ENCODE data around the gene AGBL4. TPM values are rescaled to one million over a fixed set of nuclear protein-coding genes. Genes with fewer than 3 reads are reported as not detected.

Gene AGBL4
- total RNA-seq, 1 donor, result 0.10 TPM

DNA sequence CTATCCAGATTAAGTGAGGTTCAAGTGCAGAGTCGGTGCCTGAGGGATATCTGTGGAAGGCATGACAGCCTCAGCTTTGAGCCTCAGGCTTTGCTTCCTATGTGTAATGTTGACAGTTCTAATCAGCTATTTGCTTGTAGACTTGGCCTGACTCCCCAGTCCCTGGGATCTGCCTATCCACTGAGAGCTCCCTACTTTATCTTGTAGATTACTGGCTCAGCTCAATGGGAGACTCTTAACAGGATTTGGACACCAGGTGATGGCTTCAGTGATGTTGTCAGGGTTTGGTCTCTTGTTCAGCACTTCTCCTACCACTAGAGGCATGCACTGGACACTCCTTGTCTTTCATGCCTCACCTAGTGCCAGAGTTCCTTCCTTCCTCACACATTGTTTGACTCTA, 1120.5 kb downstream of the AGBL4 start:
- Histone ChIP-seq H3K4me1 (ENCODE audit: insufficient read depth, low read length) (no peaks in the 10 kb centered on the region), H3K27me3 (ENCODE audit: insufficient read depth, low read length) (no peaks in the 10 kb centered on the region), H3K4me3 (ENCODE audit: low read length) (no peak overlapping the region), H3K9me3 (ENCODE audit: low read depth, low read length) (no peaks in the 10 kb centered on the region)

GRCh38 chr1:48898894-48899293, 1124.9 kb downstream of the AGBL4 start:
- no peaks in the 10 kb centered on the region for H3K9me3 ChIP-seq (ENCODE audit: low read depth, low read length)
- no peaks in the 10 kb centered on the region for H3K4me1 ChIP-seq (ENCODE audit: insufficient read depth, low read length)
- no peaks in the 10 kb centered on the region for H3K27me3 ChIP-seq (ENCODE audit: insufficient read depth, low read length)
- no peak overlapping the region for H3K4me3 ChIP-seq (ENCODE audit: low read length)

GRCh38 chr1:48889615-48890014, 1134.1 kb downstream of the AGBL4 start:
- Histone ChIP-seq H3K27me3 (ENCODE audit: insufficient read depth, low read length) (no peaks in the 10 kb centered on the region), H3K4me1 (ENCODE audit: insufficient read depth, low read length) (no peaks in the 10 kb centered on the region), H3K9me3 (ENCODE audit: low read depth, low read length) (no peaks in the 10 kb centered on the region), H3K4me3 (ENCODE audit: low read length) (no peak overlapping the region)

DNA sequence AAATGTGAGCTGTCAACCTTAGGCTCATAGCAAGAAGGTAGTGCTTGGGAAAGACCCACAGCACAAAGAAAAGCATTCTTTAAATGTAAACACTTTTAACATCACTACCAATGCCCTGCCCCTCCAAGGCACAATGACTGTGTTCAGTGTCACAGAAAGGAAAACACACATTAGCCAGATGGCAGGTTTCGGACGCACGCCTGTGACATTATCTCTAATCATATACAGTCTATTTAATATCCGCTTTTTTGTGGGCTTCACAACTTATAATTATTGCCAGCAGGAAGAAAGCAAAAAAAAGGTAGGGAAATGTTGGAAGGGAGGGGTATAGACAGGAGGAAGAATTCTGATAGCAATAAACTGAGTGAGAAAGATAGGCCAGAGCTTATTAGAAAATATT, 1134.7 kb downstream of the AGBL4 start:
- Histone ChIP-seq H3K27me3 (ENCODE audit: insufficient read depth, low read length) (no peaks in the 10 kb centered on the region), H3K9me3 (ENCODE audit: low read depth, low read length) (no peaks in the 10 kb centered on the region), H3K4me3 (ENCODE audit: low read length) (no peak overlapping the region), H3K4me1 (ENCODE audit: insufficient read depth, low read length) (no peaks in the 10 kb centered on the region)

DNA sequence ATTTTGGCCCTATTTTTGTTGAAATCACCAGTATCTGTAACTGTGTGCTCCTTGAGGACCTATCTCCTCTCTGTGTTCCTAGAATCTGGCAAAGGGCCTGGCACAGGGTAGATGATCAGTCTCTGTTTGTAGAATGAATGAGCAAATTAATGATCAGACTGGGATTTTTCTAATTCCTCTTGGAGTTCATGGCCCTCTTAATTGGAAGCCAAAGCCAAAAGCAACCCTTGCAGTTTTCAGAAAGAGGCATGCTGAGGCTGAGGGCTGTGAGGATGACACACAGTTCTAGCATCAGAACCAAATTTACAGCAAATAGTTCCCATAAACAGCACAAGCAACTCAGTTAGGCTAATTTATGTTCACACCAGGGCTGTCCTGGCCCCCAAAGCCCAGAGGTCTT, 1136.0 kb downstream of the AGBL4 start:
- H3K27me3 ChIP-seq (ENCODE audit: insufficient read depth, low read length), result no peaks in the 10 kb centered on the region

DNA sequence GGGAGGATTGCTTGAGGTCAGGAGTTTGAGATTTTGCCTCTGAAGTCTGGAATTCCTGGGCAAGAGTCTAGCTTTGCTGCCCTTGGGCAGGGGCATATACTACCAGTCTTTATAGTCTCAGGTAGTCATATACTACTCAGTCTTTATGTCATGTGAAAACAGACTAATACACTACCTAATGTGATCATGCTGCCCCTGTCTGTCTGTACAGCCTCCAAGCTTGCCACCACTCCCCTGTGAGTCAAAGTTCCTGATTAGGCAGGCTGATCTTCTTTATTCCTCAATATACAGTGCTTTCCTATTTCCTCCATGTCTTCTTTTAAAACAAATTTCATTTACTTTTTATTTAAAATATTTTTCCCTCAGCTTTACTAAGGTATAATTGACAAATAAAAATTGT, 1141.7 kb downstream of the AGBL4 start:
- H3K9me3 ChIP-seq (ENCODE audit: low read depth, low read length), result no peaks in the 10 kb centered on the region
- H3K27me3 ChIP-seq (ENCODE audit: insufficient read depth, low read length), result peaks cover 5% of the 10 kb centered on the region
- H3K4me3 ChIP-seq (ENCODE audit: low read length), result no peak overlapping the region

More for the DNA sequence above, 1136.0 kb downstream of the AGBL4 start:
- Histone ChIP-seq H3K9me3 (ENCODE audit: low read depth, low read length) (no peaks in the 10 kb centered on the region), H3K4me1 (ENCODE audit: insufficient read depth, low read length) (no peaks in the 10 kb centered on the region), H3K4me3 (ENCODE audit: low read length) (no peak overlapping the region)

DNA sequence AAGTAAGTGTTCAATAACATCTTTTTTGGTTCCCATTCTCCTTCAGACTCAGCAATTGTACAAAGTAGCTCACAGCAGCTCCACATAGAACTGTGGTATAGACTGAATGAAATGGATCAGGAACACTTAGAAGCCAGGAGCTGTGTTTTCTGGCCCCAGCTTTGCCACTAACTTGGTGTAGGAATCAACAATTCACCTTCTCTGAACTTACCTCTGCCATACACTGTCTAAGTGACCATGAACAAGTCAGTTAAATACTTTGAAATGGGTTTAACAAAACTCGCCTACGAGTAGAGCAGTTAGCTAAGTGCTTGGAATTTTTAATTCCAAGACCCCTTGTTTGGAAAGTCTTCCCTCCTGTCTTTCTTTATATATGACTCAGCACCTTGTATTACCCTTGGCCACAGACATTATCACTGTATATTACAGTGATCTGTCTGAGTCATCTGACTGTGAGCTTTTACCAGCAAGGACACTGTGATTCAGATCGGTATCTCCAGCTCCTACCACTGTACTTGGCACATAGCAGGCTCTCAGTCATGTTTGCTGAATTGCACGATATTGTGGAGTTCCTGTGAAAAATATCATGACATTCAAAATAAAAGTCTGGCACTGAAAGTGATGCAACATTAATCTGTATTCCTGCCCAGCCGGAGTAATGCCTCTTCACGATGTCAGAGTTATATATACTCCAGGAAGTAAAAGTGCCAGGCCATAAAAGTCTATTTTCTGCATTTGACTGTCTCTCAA, 1145.4 kb downstream of the AGBL4 start:
- Histone ChIP-seq H3K9me3 (ENCODE audit: low read depth, low read length) (no peaks in the 10 kb centered on the region), H3K4me1 (ENCODE audit: insufficient read depth, low read length) (no peaks in the 10 kb centered on the region), H3K4me3 (ENCODE audit: low read length) (no peak overlapping the region)

More for the DNA sequence above, 1141.7 kb downstream of the AGBL4 start:
- H3K4me1 ChIP-seq (ENCODE audit: insufficient read depth, low read length), result no peaks in the 10 kb centered on the region

GRCh38 chr1:48876330-48876785, 1147.4 kb downstream of the AGBL4 start:
- no peak overlapping the region for H3K4me3 ChIP-seq (ENCODE audit: low read length)
- no peaks in the 10 kb centered on the region for H3K9me3 ChIP-seq (ENCODE audit: low read depth, low read length)
- no peaks in the 10 kb centered on the region for H3K4me1 ChIP-seq (ENCODE audit: insufficient read depth, low read length)
- H3K27me3 ChIP-seq (ENCODE audit: insufficient read depth, low read length), result peaks cover 2% of the 10 kb centered on the region

More for the DNA sequence above, 1145.4 kb downstream of the AGBL4 start:
- H3K27me3 ChIP-seq (ENCODE audit: insufficient read depth, low read length), result peaks cover 5% of the 10 kb centered on the region

DNA sequence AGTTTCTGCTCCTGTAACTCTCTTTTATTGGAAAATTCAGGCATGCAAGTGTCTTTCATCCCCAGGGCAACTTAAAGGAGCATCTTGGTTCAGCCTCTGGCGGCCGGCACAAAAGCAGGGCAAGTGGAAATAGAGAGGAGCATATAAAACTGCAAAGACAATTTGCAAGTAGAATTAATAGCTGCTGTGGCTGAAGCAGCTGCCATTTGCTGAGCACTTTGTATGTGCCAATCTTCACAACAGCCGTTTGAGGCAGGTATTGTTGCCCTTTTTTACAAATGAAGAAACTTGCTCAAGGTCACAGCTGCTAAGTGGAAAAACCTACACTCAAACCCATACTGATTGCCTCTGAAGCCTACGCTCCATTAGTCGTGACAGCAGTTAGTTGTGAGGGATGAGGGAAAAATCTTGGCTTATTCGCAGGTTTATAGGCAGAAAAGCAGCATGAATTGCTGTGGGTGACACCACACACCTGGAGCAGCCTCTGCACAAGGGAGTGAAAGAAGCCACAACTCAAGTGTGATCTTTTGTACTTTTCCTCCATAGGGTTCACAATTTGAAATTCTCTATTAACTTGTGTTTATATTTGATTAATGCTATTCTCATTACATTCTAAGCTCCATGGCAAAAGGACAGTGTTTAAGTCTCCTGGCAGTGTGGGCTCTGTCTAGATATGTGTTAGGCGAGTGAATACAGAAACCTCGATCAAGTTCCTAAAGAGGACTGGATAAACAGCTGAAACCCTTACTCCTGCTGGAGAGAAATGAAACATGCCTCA, 1148.0 kb downstream of the AGBL4 start:
- Histone ChIP-seq H3K4me1 (ENCODE audit: insufficient read depth, low read length) (no peaks in the 10 kb centered on the region), H3K27me3 (ENCODE audit: insufficient read depth, low read length) (peaks cover 2% of the 10 kb centered on the region), H3K4me3 (ENCODE audit: low read length) (no peak overlapping the region), H3K9me3 (ENCODE audit: low read depth, low read length) (no peaks in the 10 kb centered on the region)

- Histone ChIP-seq H3K27me3 (ENCODE audit: insufficient read depth, low read length) (peaks cover 2% of the 10 kb centered on the region), H3K4me3 (ENCODE audit: low read length) (no peak overlapping the region), H3K4me1 (ENCODE audit: insufficient read depth, low read length) (no peaks in the 10 kb centered on the region), H3K9me3 (ENCODE audit: low read depth, low read length) (no peaks in the 10 kb centered on the region)
These were observed 1149.8 kb downstream of the AGBL4 start for GRCh38 chr1:48873944-48874343.

DNA sequence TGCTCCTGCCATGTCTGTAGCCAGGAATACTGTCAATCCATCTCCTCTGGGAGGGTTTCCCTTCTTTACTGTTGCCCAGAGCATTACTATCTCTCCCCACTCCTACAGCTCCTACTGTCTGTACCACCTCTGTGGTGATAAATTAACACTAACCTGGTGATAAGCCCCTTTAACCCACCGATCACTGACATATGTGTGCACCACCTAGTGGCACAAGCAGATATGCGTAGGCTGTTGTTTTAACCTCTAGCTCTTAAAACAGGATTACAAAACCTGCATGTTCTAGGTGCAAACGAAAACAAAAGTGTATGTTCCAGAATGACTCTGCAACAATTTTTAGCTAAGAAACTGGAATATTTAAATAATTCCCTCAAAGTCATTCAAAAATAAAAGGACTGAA, 1153.2 kb downstream of the AGBL4 start:
- Histone ChIP-seq H3K9me3 (ENCODE audit: low read depth, low read length) (no peaks in the 10 kb centered on the region), H3K27me3 (ENCODE audit: insufficient read depth, low read length) (no peaks in the 10 kb centered on the region), H3K4me1 (ENCODE audit: insufficient read depth, low read length) (no peaks in the 10 kb centered on the region), H3K4me3 (ENCODE audit: low read length) (no peak overlapping the region)

GRCh38 chr1:48869116-48869893, 1154.4 kb downstream of the AGBL4 start:
- Histone ChIP-seq H3K4me1 (ENCODE audit: insufficient read depth, low read length) (no peaks in the 10 kb centered on the region), H3K4me3 (ENCODE audit: low read length) (no peak overlapping the region), H3K9me3 (ENCODE audit: low read depth, low read length) (no peaks in the 10 kb centered on the region), H3K27me3 (ENCODE audit: insufficient read depth, low read length) (no peaks in the 10 kb centered on the region)

DNA sequence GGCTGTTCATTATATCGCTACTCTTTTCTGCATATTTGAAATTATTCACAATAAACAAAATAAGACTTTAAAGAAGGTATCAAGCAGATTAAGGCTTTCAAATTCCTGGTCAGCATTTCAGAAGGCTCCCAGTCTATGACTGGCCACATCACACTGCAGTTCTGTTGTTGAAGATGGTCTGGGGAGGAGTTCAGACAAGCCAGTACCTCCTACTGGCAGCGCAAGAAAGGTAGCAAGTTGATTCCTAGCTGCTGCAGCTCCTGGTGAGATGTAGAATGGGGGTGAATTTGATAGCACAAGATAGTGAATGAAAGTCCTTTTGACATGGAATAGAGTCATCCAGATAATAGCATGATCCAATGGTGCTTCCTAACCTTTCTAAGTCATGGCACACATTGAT, 1158.8 kb downstream of the AGBL4 start:
- no peaks in the 10 kb centered on the region for H3K4me1 ChIP-seq (ENCODE audit: insufficient read depth, low read length)
- H3K27me3 ChIP-seq (ENCODE audit: insufficient read depth, low read length), result no peaks in the 10 kb centered on the region
- H3K9me3 ChIP-seq (ENCODE audit: low read depth, low read length), result no peaks in the 10 kb centered on the region
- no peak overlapping the region for H3K4me3 ChIP-seq (ENCODE audit: low read length)

GRCh38 chr1:48859456-48859855, 1164.3 kb downstream of the AGBL4 start:
- Histone ChIP-seq H3K4me3 (ENCODE audit: low read length) (no peak overlapping the region), H3K4me1 (ENCODE audit: insufficient read depth, low read length) (no peaks in the 10 kb centered on the region), H3K27me3 (ENCODE audit: insufficient read depth, low read length) (no peaks in the 10 kb centered on the region), H3K9me3 (ENCODE audit: low read depth, low read length) (no peaks in the 10 kb centered on the region)

Measured in mononuclear cell (primary cell).